Measurements from ENCODE around the gene GLYR1.

GLYR1 gene

GRCh38 chr16:4767872-4768548, 79.1 kb downstream of the GLYR1 start:
- ATAC-seq (replicated peaks; ENCODE audit: extremely low read depth, poor library complexity, severe bottlenecking), result no peak
- DNase-seq (ENCODE audit: low spot score in 2 of 2), result no peak
- Mint-ChIP-seq H3K4me1 (peaks cover 26% of the 10 kb centered on the region), H3K27ac (ENCODE audit: low read depth) (peak overlapping the region; percentile 5), H3K36me3 (ENCODE audit: insufficient read depth) (peaks cover 20% of the 10 kb centered on the region), H3K4me3 (peak overlapping the region; percentile 89), H3K27me3 (no peaks in the 10 kb centered on the region), H3K9me3 (no peaks in the 10 kb centered on the region)

GRCh38 chr16:4766875-4767628, 80.0 kb downstream of the GLYR1 start, which contains the start of gene ZNF500:
Gene ZNF500, minus strand, starts transcription at chr16:4767162. Its CDS starts 1,184 bp downstream, at chr16:4765978.
- H3K27ac Mint-ChIP-seq (ENCODE audit: low read depth), result peak within 1 kb of the TSS; percentile 82
- ATAC-seq (replicated peaks; ENCODE audit: extremely low read depth, poor library complexity, severe bottlenecking), result peak; percentile 92
- H3K9me3 Mint-ChIP-seq, result no peaks in the 10 kb centered on the region
- H3K36me3 Mint-ChIP-seq (ENCODE audit: insufficient read depth), result peaks cover 23% of the 10 kb centered on the region
- peak within 1 kb of the TSS; percentile 89 for H3K4me3 Mint-ChIP-seq
- H3K27me3 Mint-ChIP-seq, result no peaks in the 10 kb centered on the region
- peaks cover 30% of the 10 kb centered on the region for H3K4me1 Mint-ChIP-seq
- DNase-seq (ENCODE audit: low spot score in 2 of 2), result peak; percentile 92 to 94

GRCh38 chr16:4765511-4766474, 81.3 kb downstream of the GLYR1 start:
- Mint-ChIP-seq H3K27me3 (no peaks in the 10 kb centered on the region), H3K4me1 (peaks cover 30% of the 10 kb centered on the region), H3K27ac (ENCODE audit: low read depth) (peak overlapping the region; percentile 56), H3K36me3 (ENCODE audit: insufficient read depth) (peaks cover 32% of the 10 kb centered on the region), H3K9me3 (no peaks in the 10 kb centered on the region), H3K4me3 (peak overlapping the region; percentile 89)
- DNase-seq (ENCODE audit: low spot score in 2 of 2) (no peak), ATAC-seq (replicated peaks; ENCODE audit: extremely low read depth, poor library complexity, severe bottlenecking) (no peak)

- DNase-seq (ENCODE audit: low spot score in 2 of 2) (no peak), ATAC-seq (replicated peaks; ENCODE audit: extremely low read depth, poor library complexity, severe bottlenecking) (no peak)
- no peak overlapping the region for H3K4me3 Mint-ChIP-seq
- H3K27ac Mint-ChIP-seq (ENCODE audit: low read depth), result no peak overlapping the region
- H3K9me3 Mint-ChIP-seq, result no peaks in the 10 kb centered on the region
- H3K27me3 Mint-ChIP-seq, result no peaks in the 10 kb centered on the region
- H3K36me3 Mint-ChIP-seq (ENCODE audit: insufficient read depth), result peaks cover 41% of the 10 kb centered on the region
- H3K4me1 Mint-ChIP-seq, result peaks cover 30% of the 10 kb centered on the region
Measured at GRCh38 chr16:4763791-4764190, 83.3 kb downstream of the GLYR1 start.

- H3K4me1 Mint-ChIP-seq, result peaks cover 15% of the 10 kb centered on the region
Measured at GRCh38 chr16:4762205-4762604, 84.9 kb downstream of the GLYR1 start.

GRCh38 chr16:4760221-4760910, 86.7 kb downstream of the GLYR1 start:
- no peak overlapping the region for H3K4me3 Mint-ChIP-seq
- ATAC-seq (replicated peaks; ENCODE audit: extremely low read depth, poor library complexity, severe bottlenecking) (no peak), DNase-seq (ENCODE audit: low spot score in 2 of 2) (no peak)
- H3K4me1 Mint-ChIP-seq, result peaks cover 5% of the 10 kb centered on the region
- peaks cover 59% of the 10 kb centered on the region for H3K36me3 Mint-ChIP-seq (ENCODE audit: insufficient read depth)
- H3K27me3 Mint-ChIP-seq, result no peaks in the 10 kb centered on the region
- H3K9me3 Mint-ChIP-seq, result no peaks in the 10 kb centered on the region
- H3K27ac Mint-ChIP-seq (ENCODE audit: low read depth), result no peak overlapping the region

More at GRCh38 chr16:4762205-4762604, 84.9 kb downstream of the GLYR1 start:
- Mint-ChIP-seq H3K4me3 (no peak overlapping the region), H3K9me3 (no peaks in the 10 kb centered on the region), H3K27ac (ENCODE audit: low read depth) (no peak overlapping the region), H3K36me3 (ENCODE audit: insufficient read depth) (peaks cover 55% of the 10 kb centered on the region), H3K27me3 (no peaks in the 10 kb centered on the region)
- ATAC-seq (replicated peaks; ENCODE audit: extremely low read depth, poor library complexity, severe bottlenecking) (no peak), DNase-seq (ENCODE audit: low spot score in 2 of 2) (no peak)

GRCh38 chr16:4755687-4756086, 91.4 kb downstream of the GLYR1 start:
- Mint-ChIP-seq H3K4me3 (no peak overlapping the region), H3K36me3 (ENCODE audit: insufficient read depth) (peaks cover 57% of the 10 kb centered on the region), H3K4me1 (no peaks in the 10 kb centered on the region), H3K27ac (ENCODE audit: low read depth) (no peak overlapping the region), H3K27me3 (no peaks in the 10 kb centered on the region), H3K9me3 (no peaks in the 10 kb centered on the region)
- ATAC-seq (replicated peaks; ENCODE audit: extremely low read depth, poor library complexity, severe bottlenecking) (no peak), DNase-seq (ENCODE audit: low spot score in 2 of 2) (no peak)

GRCh38 chr16:4754865-4755264, 92.2 kb downstream of the GLYR1 start:
- Mint-ChIP-seq H3K36me3 (ENCODE audit: insufficient read depth) (peaks cover 53% of the 10 kb centered on the region), H3K27ac (ENCODE audit: low read depth) (no peak overlapping the region), H3K4me1 (no peaks in the 10 kb centered on the region), H3K4me3 (no peak overlapping the region), H3K9me3 (no peaks in the 10 kb centered on the region), H3K27me3 (no peaks in the 10 kb centered on the region)
- ATAC-seq (replicated peaks; ENCODE audit: extremely low read depth, poor library complexity, severe bottlenecking) (no peak), DNase-seq (ENCODE audit: low spot score in 2 of 2) (no peak)

DNA sequence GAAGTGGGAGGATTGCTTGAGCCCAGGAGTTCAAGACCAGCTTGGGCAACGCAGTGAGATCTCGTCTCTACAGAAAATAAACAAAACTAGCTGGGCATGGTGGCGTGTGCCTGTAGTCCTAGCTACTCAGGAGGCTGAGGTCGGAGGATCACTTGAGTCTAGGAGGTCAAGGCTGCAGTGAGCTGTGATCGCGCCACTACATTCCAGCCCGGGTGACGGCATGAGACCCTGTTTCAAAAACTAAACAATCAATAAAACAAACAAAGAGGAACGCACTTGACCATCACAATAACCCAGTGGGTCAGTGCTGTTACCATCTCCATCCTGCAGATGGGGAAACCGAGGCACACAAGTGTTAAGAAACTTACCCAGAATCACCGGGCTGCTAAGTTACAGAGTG, 93.9 kb downstream of the GLYR1 start:
- no peaks in the 10 kb centered on the region for H3K9me3 Mint-ChIP-seq
- no peak for ATAC-seq (replicated peaks; ENCODE audit: extremely low read depth, poor library complexity, severe bottlenecking)
- H3K4me3 Mint-ChIP-seq, result no peak overlapping the region
- H3K36me3 Mint-ChIP-seq (ENCODE audit: insufficient read depth), result peaks cover 45% of the 10 kb centered on the region
- no peak overlapping the region for H3K27ac Mint-ChIP-seq (ENCODE audit: low read depth)
- H3K4me1 Mint-ChIP-seq, result peaks cover under 1% of the 10 kb centered on the region
- no peaks in the 10 kb centered on the region for H3K27me3 Mint-ChIP-seq
- DNase-seq (ENCODE audit: low spot score in 2 of 2), result no peak
